Measurements from ENCODE around the gene LRRC59. TPM values are rescaled to one million over a fixed set of nuclear protein-coding genes. Genes with fewer than 3 reads are reported as not detected.
A peak's percentile ranks its signal among the peaks of the same experiment; 100 is the strongest.

LRRC59 gene
- total and polyA plus RNA-seq, 2 of the 13 experiments (the other 11 are each of a cell fraction or from before 2014, with no cell fraction given): 87.3 to 222 TPM

DNA sequence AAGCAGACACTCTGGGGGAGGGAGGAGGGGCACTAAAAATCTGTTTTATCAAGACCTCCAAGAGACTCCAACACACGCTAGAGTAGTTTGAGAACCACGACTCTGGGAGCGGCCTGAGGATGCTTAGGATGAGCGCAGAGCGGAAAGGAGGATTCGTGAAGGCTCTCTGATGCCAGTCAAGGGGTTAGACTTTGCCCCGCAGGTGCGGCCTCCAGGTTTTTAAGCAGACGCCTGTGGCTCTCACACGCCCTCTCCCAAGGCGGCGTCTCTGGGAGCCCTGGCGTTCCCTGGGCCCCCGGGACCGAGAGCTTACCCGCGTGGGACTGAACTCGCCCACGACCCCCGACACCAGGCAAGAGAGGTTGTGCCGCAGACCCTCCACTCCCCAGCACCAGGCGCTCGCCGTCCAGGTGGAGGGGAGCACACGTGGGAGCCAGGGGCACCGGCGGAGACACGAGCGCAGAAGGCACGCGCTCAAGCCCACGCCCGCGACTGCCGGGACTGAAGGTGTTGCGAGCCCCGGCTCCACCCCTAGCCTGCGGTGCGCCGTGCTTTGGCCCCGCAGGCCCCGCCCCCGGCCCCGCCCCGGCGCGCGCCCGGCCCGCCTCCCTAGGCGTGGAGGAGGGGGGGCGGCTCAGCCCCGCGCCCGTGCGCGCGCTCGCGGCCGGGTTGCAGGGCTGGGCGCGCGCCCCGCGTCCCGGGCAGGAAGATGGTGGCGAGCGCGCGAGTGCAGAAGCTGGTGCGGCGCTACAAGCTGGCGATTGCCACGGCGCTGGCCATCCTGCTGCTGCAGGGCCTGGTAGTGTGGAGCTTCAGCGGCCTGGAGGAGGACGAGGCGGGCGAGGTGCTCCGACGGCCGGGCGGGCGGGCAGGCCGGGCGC lies 51.7 kb downstream of the LRRC59 start, which contains the start of gene XYLT2 (continued):
- TF ChIP-seq ZNF790 (CRISPR knock-in tag; IDR thresholded peaks at IDR 0.05; ENCODE audit: borderline replicate concordance) (0 out of 2 replicates have a peak, but pooled peaks have one; percentile 79), NAIF1 (CRISPR knock-in tag; IDR thresholded peaks at IDR 0.05; ENCODE audit: borderline replicate concordance) (no peak), BRF2 (CRISPR knock-in tag; IDR thresholded peaks at IDR 0.05) (peak; percentile 66; the same call in 1 of the 2 replicates), ZNF12 (CRISPR knock-in tag; IDR thresholded peaks at IDR 0.05) (no peak), SMAD3 (CRISPR knock-in tag; IDR thresholded peaks at IDR 0.05) (0 out of 2 replicates have a peak, but pooled peaks have one; percentile 33), POLR2G (IDR thresholded peaks at IDR 0.05; ENCODE audit: low read depth, low read length) (peak; percentile 80), ZNF605 (CRISPR knock-in tag; IDR thresholded peaks at IDR 0.05) (peak; percentile 95), SNRNP70 (IDR thresholded peaks at IDR 0.05; ENCODE audit: low read depth, low read length) (no peak), FOXM1 (CRISPR knock-in tag; IDR thresholded peaks at IDR 0.05) (no peak), KDM4B (CRISPR knock-in tag; IDR thresholded peaks at IDR 0.05) (no peak), NCOA1 (CRISPR knock-in tag; IDR thresholded peaks at IDR 0.05) (no peak), ZNF33A (CRISPR knock-in tag; IDR thresholded peaks at IDR 0.05; ENCODE audit: borderline replicate concordance) (no peak), ATF7 (IDR thresholded peaks at IDR 0.05) (no peak), ATF7 (CRISPR knock-in tag; IDR thresholded peaks at IDR 0.05) (no peak), PREB (CRISPR knock-in tag; IDR thresholded peaks at IDR 0.05) (0 out of 2 replicates have a peak, but pooled peaks have one; percentile 82), ZSCAN21 (CRISPR knock-in tag; IDR thresholded peaks at IDR 0.05; ENCODE audit: borderline replicate concordance) (peak; percentile 40; the same call in 1 of the 2 replicates), ZNF660 (CRISPR knock-in tag; IDR thresholded peaks at IDR 0.05; ENCODE audit: borderline replicate concordance, low read depth) (peak; percentile 76; the same call in 1 of the 2 replicates)
- TF ChIP-seq, protein P1, sequence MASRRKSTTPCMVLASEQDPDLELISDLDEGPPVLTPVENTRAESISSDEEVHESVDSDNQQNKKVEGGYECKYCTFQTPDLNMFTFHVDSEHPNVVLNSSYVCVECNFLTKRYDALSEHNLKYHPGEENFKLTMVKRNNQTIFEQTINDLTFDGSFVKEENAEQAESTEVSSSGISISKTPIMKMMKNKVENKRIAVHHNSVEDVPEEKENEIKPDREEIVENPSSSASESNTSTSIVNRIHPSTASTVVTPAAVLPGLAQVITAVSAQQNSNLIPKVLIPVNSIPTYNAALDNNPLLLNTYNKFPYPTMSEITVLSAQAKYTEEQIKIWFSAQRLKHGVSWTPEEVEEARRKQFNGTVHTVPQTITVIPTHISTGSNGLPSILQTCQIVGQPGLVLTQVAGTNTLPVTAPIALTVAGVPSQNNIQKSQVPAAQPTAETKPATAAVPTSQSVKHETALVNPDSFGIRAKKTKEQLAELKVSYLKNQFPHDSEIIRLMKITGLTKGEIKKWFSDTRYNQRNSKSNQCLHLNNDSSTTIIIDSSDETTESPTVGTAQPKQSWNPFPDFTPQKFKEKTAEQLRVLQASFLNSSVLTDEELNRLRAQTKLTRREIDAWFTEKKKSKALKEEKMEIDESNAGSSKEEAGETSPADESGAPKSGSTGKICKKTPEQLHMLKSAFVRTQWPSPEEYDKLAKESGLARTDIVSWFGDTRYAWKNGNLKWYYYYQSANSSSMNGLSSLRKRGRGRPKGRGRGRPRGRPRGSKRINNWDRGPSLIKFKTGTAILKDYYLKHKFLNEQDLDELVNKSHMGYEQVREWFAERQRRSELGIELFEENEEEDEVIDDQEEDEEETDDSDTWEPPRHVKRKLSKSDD (CRISPR knock-in tag; IDR thresholded peaks at IDR 0.05; ENCODE audit: low read depth): peak; percentile 65; the same call in 1 of the 2 replicates

Data from HepG2 (cell line).